DMS 273 (cell line): ENCODE measurements around the gene CDPF1.

Source experiments
- DNase-seq: peaks from one replicate; lab custom pipeline; 2025; ENCODE audit not compliant: unreplicated experiment; lab: John Stamatoyannopoulos, UW

Gene CDPF1

GRCh38 chr22:46250035-46250782 lies at the start of gene CDPF1:
Gene CDPF1, minus strand, starts transcription at chr22:46250293. Its CDS starts 2,009 bp downstream, at chr22:46248284.
- DNase-seq = peak; percentile 89

GRCh38 chr22:46299101-46299500 lies 49.0 kb upstream of the CDPF1 start:
- no peak for DNase-seq

- DNase-seq = peak; percentile 62
Observed at GRCh38 chr22:46297151-46297812, 47.2 kb upstream of the CDPF1 start.

- peak; percentile 98 for DNase-seq
Observed at GRCh38 chr22:46296257-46297150, 46.4 kb upstream of the CDPF1 start, which contains the start of gene GTSE1. Gene GTSE1, plus strand, starts transcription at chr22:46296870. Its CDS starts 531 bp downstream, at chr22:46297401.

GRCh38 chr22:46295277-46295971 lies 45.3 kb upstream of the CDPF1 start:
- no peak for DNase-seq

- DNase-seq = no peak
Observed at GRCh38 chr22:46294784-46295183, 44.7 kb upstream of the CDPF1 start.

- DNase-seq = no peak
Observed at GRCh38 chr22:46293577-46294260, 43.6 kb upstream of the CDPF1 start.

GRCh38 chr22:46292732-46293131 lies 42.6 kb upstream of the CDPF1 start:
- no peak for DNase-seq

- no peak for DNase-seq
Observed at GRCh38 chr22:46292173-46292572, 42.1 kb upstream of the CDPF1 start.

- DNase-seq = no peak
Observed at GRCh38 chr22:46290843-46291785, 41.0 kb upstream of the CDPF1 start.

GRCh38 chr22:46290121-46290842 lies 40.2 kb upstream of the CDPF1 start:
- DNase-seq = no peak

- no peak for DNase-seq
Observed at GRCh38 chr22:46289244-46289891, 39.3 kb upstream of the CDPF1 start.

- no peak for DNase-seq
Observed at GRCh38 chr22:46288846-46289243, 38.8 kb upstream of the CDPF1 start.

GRCh38 chr22:46287873-46288751 lies 38.0 kb upstream of the CDPF1 start:
- DNase-seq = no peak

GRCh38 chr22:46286941-46287872 lies 37.1 kb upstream of the CDPF1 start:
- DNase-seq = no peak

GRCh38 chr22:46286006-46286405 lies 35.9 kb upstream of the CDPF1 start:
- no peak for DNase-seq
